Cardiac fibroblast (primary cell): Measurements from ENCODE around the gene ALLC.

ENCODE experiments used
- DNase-seq, 2 donors: peaks; one replicate each; pipeline versions ENCODE4 v3.0.0 to v3.0.0-alpha.2; 2010; ENCODE audit warnings: low read depth in 2 of 2
- H3K4me3 ChIP-seq, 2 donors: replicated peaks in 1 of 2; 1 replicate in 1 of 2; 2 replicates in 1 of 2; pipeline ENCODE4 v1.5.1; 2011; ENCODE audit warnings: low read depth in 2 of 2, low read length in 2 of 2, mild to moderate bottlenecking in 2 of 2, moderate library complexity in 1 of 2
- CTCF ChIP-seq: IDR thresholded peaks from one replicate; pipeline ENCODE4 v1.5.1; 2011; ENCODE audit warnings: low read depth, mild to moderate bottlenecking, low read length, inconsistent platforms

ALLC gene

GRCh38 chr2:3642521-3643215 lies 15.3 kb upstream of the ALLC start:
- TF ChIP-seq CTCF, result no peak
- no peak for DNase-seq
- H3K4me3 ChIP-seq, result no peak overlapping the region

- no peak overlapping the region for H3K4me3 ChIP-seq
- TF ChIP-seq CTCF, result no peak
- no peak for DNase-seq
These were observed 14.4 kb upstream of the ALLC start for GRCh38 chr2:3643371-3644245.

DNA sequence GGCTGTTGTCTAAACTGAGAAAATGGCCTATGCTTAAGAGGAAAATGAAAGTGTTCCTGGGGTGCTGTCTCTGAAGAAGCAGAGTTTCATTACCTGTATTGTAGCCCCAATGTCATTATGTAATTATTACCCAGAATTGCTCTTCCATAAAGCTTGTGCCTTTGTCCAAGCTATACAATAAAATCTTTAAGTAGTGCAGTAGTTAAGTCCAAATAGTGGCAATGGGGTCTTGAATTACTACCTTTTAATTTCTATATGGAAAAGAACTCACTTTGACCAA lies 13.8 kb upstream of the ALLC start:
- TF ChIP-seq CTCF, result no peak
- DNase-seq, result no peak
- H3K4me3 ChIP-seq, result no peak overlapping the region

DNA sequence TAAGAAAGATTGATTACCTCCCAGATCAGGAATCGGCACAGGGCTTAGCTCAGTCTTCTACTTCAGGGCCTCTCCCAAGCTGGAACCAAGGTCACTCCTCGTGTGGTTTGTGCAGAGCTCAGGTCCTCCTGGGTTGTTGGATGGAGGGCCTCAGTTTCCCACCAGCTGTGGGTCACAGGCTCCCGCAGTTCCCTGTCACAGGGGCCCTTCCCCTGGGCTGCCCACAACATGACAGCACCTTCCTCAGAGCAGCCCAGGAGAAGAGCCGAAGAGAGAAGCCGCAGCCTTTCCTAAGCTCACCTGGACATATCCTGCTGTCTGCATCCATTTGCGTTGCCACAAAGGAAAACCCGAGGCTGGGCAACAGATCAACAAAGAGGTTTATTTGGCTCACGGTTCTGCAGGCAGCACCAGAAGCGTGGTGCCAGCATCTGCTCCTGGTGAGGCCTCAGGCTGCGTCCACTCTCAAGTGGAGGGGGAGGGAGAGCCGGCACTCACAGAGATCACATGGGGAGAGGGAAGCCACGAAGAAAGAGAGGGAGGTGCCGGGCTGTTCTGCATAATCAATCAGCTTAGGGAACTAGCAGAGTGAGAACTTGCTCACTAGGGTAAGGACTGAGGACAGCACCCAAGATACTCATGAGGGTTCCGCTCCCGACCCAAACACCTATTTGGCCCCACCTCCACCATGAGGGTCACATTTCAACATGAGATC lies 13.0 kb upstream of the ALLC start:
- no peak for TF ChIP-seq CTCF
- DNase-seq, result no peak
- no peak overlapping the region for H3K4me3 ChIP-seq

- no peak overlapping the region for H3K4me3 ChIP-seq
- TF ChIP-seq CTCF, result no peak
- DNase-seq, result no peak
These were observed 12.1 kb upstream of the ALLC start for GRCh38 chr2:3645745-3646389.

DNA sequence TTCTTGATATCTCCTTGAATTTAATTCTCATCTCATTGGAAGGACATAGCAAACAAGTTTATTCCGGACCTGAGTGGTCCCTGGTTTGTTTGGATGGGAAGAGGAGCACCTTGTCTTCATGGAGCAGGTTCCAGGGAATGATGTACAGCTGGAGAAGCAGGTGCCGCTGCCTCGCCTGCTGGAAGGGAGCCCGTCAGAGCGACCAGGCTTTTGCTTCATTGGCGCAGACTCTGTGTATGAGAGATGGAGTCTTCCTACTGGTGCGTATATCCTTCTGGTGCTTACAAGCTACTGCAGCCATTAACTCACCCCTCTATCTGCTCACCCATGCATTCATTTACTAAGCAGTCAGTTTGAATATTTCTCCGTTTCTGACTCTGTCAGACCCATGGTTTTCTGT lies 11.6 kb upstream of the ALLC start:
- TF ChIP-seq CTCF, result no peak
- no peak overlapping the region for H3K4me3 ChIP-seq
- no peak for DNase-seq
